Stimulated activated naive CD8-positive, alpha-beta T cell treated with anti-CD3 and anti-CD28 coated beads, Interleukin-15, Interleukin-2, amounts not matched to agents 100 ng/mL and 50 ng/mL, for 24 hours (primary cell): Measurements from ENCODE around the gene TFDP3.

Source experiments
- H3K27ac Mint-ChIP-seq: one replicate; pipeline ENCODE4 v1.8.0; 2021; ENCODE audit warnings: mild to moderate bottlenecking, mixed read lengths
- H3K27me3 Mint-ChIP-seq: one replicate; pipeline ENCODE4 v1.8.0; 2021; ENCODE audit warnings: mixed read lengths
- H3K36me3 Mint-ChIP-seq: one replicate; pipeline ENCODE4 v1.8.0; 2021; ENCODE audit warnings: low read depth, mixed read lengths
- H3K4me1 Mint-ChIP-seq: one replicate; pipeline ENCODE4 v1.8.0; 2021; ENCODE audit warnings: low read depth, mixed read lengths
- H3K4me3 Mint-ChIP-seq: one replicate; pipeline ENCODE4 v1.8.0; 2021; ENCODE audit warnings: mild to moderate bottlenecking, mixed read lengths
- H3K9me3 Mint-ChIP-seq: one replicate; pipeline ENCODE4 v1.8.0; 2021; ENCODE audit warnings: mixed read lengths

TFDP3 gene

GRCh38 chrX:133214301-133214700, 3.9 kb downstream of the TFDP3 start:
- no peak overlapping the region for H3K4me3 Mint-ChIP-seq
- no peak overlapping the region for H3K27ac Mint-ChIP-seq
- no peaks in the 10 kb centered on the region for H3K4me1 Mint-ChIP-seq
- H3K27me3 Mint-ChIP-seq: no peaks in the 10 kb centered on the region
- H3K36me3 Mint-ChIP-seq: no peaks in the 10 kb centered on the region
- H3K9me3 Mint-ChIP-seq: no peaks in the 10 kb centered on the region

GRCh38 chrX:133213117-133213516, 5.0 kb downstream of the TFDP3 start:
- H3K4me1 Mint-ChIP-seq: no peaks in the 10 kb centered on the region
- H3K4me3 Mint-ChIP-seq: no peak overlapping the region
- no peaks in the 10 kb centered on the region for H3K9me3 Mint-ChIP-seq
- H3K36me3 Mint-ChIP-seq: no peaks in the 10 kb centered on the region
- no peaks in the 10 kb centered on the region for H3K27me3 Mint-ChIP-seq
- H3K27ac Mint-ChIP-seq: no peak overlapping the region

- Mint-ChIP-seq H3K27me3 (no peaks in the 10 kb centered on the region), H3K9me3 (no peaks in the 10 kb centered on the region), H3K36me3 (no peaks in the 10 kb centered on the region), H3K4me3 (no peak overlapping the region), H3K27ac (no peak overlapping the region), H3K4me1 (no peaks in the 10 kb centered on the region)
Observed at GRCh38 chrX:133207751-133208150, 10.4 kb downstream of the TFDP3 start.

- no peak overlapping the region for H3K27ac Mint-ChIP-seq
- H3K36me3 Mint-ChIP-seq: no peaks in the 10 kb centered on the region
- H3K9me3 Mint-ChIP-seq: no peaks in the 10 kb centered on the region
- H3K27me3 Mint-ChIP-seq: no peaks in the 10 kb centered on the region
- H3K4me3 Mint-ChIP-seq: no peak overlapping the region
- H3K4me1 Mint-ChIP-seq: no peaks in the 10 kb centered on the region
Observed at GRCh38 chrX:133191739-133192039, 26.5 kb downstream of the TFDP3 start.

GRCh38 chrX:133190877-133191738, 27.0 kb downstream of the TFDP3 start:
- Mint-ChIP-seq H3K9me3 (no peaks in the 10 kb centered on the region), H3K27me3 (no peaks in the 10 kb centered on the region), H3K27ac (no peak overlapping the region)

GRCh38 chrX:133189195-133189594, 29.0 kb downstream of the TFDP3 start:
- no peaks in the 10 kb centered on the region for H3K9me3 Mint-ChIP-seq
- no peak overlapping the region for H3K4me3 Mint-ChIP-seq
- H3K27ac Mint-ChIP-seq: no peak overlapping the region
- no peaks in the 10 kb centered on the region for H3K4me1 Mint-ChIP-seq
- H3K27me3 Mint-ChIP-seq: no peaks in the 10 kb centered on the region
- no peaks in the 10 kb centered on the region for H3K36me3 Mint-ChIP-seq

More at GRCh38 chrX:133190877-133191738, 27.0 kb downstream of the TFDP3 start:
- no peak overlapping the region for H3K4me3 Mint-ChIP-seq
- H3K4me1 Mint-ChIP-seq: no peaks in the 10 kb centered on the region
- H3K36me3 Mint-ChIP-seq: no peaks in the 10 kb centered on the region

GRCh38 chrX:133188631-133189030, 29.5 kb downstream of the TFDP3 start:
- Mint-ChIP-seq H3K4me3 (no peak overlapping the region), H3K27me3 (no peaks in the 10 kb centered on the region), H3K4me1 (no peaks in the 10 kb centered on the region), H3K27ac (no peak overlapping the region), H3K36me3 (no peaks in the 10 kb centered on the region), H3K9me3 (no peaks in the 10 kb centered on the region)

GRCh38 chrX:133185938-133186337, 32.2 kb downstream of the TFDP3 start:
- H3K4me1 Mint-ChIP-seq: no peaks in the 10 kb centered on the region
- no peak overlapping the region for H3K27ac Mint-ChIP-seq
- H3K36me3 Mint-ChIP-seq: no peaks in the 10 kb centered on the region
- H3K27me3 Mint-ChIP-seq: no peaks in the 10 kb centered on the region
- no peak overlapping the region for H3K4me3 Mint-ChIP-seq
- no peaks in the 10 kb centered on the region for H3K9me3 Mint-ChIP-seq

GRCh38 chrX:133185119-133185518, 33.0 kb downstream of the TFDP3 start:
- no peaks in the 10 kb centered on the region for H3K4me1 Mint-ChIP-seq
- no peaks in the 10 kb centered on the region for H3K36me3 Mint-ChIP-seq
- H3K27ac Mint-ChIP-seq: no peak overlapping the region
- H3K9me3 Mint-ChIP-seq: no peaks in the 10 kb centered on the region
- no peaks in the 10 kb centered on the region for H3K27me3 Mint-ChIP-seq
- H3K4me3 Mint-ChIP-seq: no peak overlapping the region

GRCh38 chrX:133183806-133184205, 34.3 kb downstream of the TFDP3 start:
- H3K4me3 Mint-ChIP-seq: no peak overlapping the region
- no peaks in the 10 kb centered on the region for H3K4me1 Mint-ChIP-seq
- no peak overlapping the region for H3K27ac Mint-ChIP-seq
- no peaks in the 10 kb centered on the region for H3K36me3 Mint-ChIP-seq
- no peaks in the 10 kb centered on the region for H3K27me3 Mint-ChIP-seq
- no peaks in the 10 kb centered on the region for H3K9me3 Mint-ChIP-seq

- no peak overlapping the region for H3K4me3 Mint-ChIP-seq
- no peaks in the 10 kb centered on the region for H3K36me3 Mint-ChIP-seq
Observed at GRCh38 chrX:133179500-133179899, 38.7 kb downstream of the TFDP3 start.

GRCh38 chrX:133177202-133177601, 41.0 kb downstream of the TFDP3 start:
- Mint-ChIP-seq H3K27ac (no peak overlapping the region), H3K36me3 (no peaks in the 10 kb centered on the region), H3K4me1 (no peaks in the 10 kb centered on the region), H3K27me3 (no peaks in the 10 kb centered on the region), H3K9me3 (no peaks in the 10 kb centered on the region), H3K4me3 (no peak overlapping the region)

More at GRCh38 chrX:133179500-133179899, 38.7 kb downstream of the TFDP3 start:
- Mint-ChIP-seq H3K4me1 (no peaks in the 10 kb centered on the region), H3K27me3 (no peaks in the 10 kb centered on the region), H3K9me3 (no peaks in the 10 kb centered on the region), H3K27ac (no peak overlapping the region)

- Mint-ChIP-seq H3K9me3 (no peaks in the 10 kb centered on the region), H3K4me3 (no peak overlapping the region), H3K4me1 (no peaks in the 10 kb centered on the region), H3K27ac (no peak overlapping the region), H3K36me3 (no peaks in the 10 kb centered on the region), H3K27me3 (no peaks in the 10 kb centered on the region)
Observed at GRCh38 chrX:133175605-133176004, 42.5 kb downstream of the TFDP3 start.

GRCh38 chrX:133175162-133175561, 43.0 kb downstream of the TFDP3 start:
- no peak overlapping the region for H3K4me3 Mint-ChIP-seq
- no peaks in the 10 kb centered on the region for H3K36me3 Mint-ChIP-seq
- H3K27me3 Mint-ChIP-seq: no peaks in the 10 kb centered on the region
- no peaks in the 10 kb centered on the region for H3K4me1 Mint-ChIP-seq
- H3K9me3 Mint-ChIP-seq: no peaks in the 10 kb centered on the region
- no peak overlapping the region for H3K27ac Mint-ChIP-seq

- H3K4me1 Mint-ChIP-seq: no peaks in the 10 kb centered on the region
- no peaks in the 10 kb centered on the region for H3K27me3 Mint-ChIP-seq
- H3K9me3 Mint-ChIP-seq: no peaks in the 10 kb centered on the region
- H3K27ac Mint-ChIP-seq: no peak overlapping the region
- H3K4me3 Mint-ChIP-seq: no peak overlapping the region
- H3K36me3 Mint-ChIP-seq: no peaks in the 10 kb centered on the region
Observed at GRCh38 chrX:133171962-133172708, 46.0 kb downstream of the TFDP3 start.
